OCI-LY3 (cell line): ENCODE data around the gene NCKAP5.

Source experiments
- CTCF ChIP-seq: fragments of 200-600, 300-600 bp; sonication (generic); IDR thresholded peaks from 2 replicates; pipeline ENCODE4 v1.5.1; 2014; ENCODE audit warnings: antibody characterized with exemption, low read length, low read depth
- EZH2phosphoT487 ChIP-seq: fragments of 200-600 bp; shearing (Covaris generic); IDR thresholded peaks from 2 replicates; pipeline ENCODE4 v1.6.1; 2018; ENCODE audit warnings: antibody characterized with exemption, mixed run types, low read depth

GRCh38 chr2:133380991-133381390, 187.3 kb downstream of the NCKAP5 start:
- TF ChIP-seq CTCF = no peak
- TF ChIP-seq EZH2phosphoT487 = no peak
